Superior temporal gyrus (tissue), 1 donor: ENCODE measurements around the gene PIEZO1.
A peak's percentile ranks its signal among the peaks of the same experiment; 100 is the strongest.

ENCODE experiments used
- DNase-seq: peaks from one replicate; pipeline ENCODE4 v3.0.0-alpha.2; 2016; ENCODE audit errors: extremely low spot score

Gene PIEZO1

DNA sequence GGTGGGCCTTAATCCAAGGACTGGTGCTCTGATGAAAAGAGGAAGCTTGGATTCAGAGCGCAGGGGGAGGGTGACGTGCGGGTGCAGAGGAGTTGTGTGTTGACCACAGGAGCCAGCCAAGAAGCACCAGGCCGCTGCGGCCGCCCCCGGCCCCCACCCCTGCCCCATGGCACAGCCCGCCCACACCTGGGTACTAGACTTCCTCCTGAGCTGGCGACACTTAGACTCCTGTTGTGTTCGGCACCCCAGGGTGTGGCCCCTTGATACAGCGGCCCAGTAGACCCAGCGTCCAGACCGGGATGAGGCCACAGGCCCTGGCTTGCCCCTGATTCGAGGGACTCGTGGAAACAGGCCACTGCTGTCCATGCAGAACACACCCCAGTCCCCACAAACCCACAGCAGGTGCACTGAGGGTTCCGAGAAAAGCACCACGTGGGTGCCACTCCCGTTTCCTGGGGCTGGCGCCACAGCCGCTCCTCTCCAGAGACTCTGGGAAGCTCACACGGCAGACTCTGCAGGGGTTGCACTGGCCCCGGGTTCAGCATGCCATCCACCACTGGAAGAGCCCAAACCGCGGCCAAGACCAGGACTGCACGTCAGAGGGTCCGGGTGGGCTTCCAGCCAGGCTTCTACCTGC is 93.0 kb downstream of the PIEZO1 start:
- DNase-seq = no peak

DNA sequence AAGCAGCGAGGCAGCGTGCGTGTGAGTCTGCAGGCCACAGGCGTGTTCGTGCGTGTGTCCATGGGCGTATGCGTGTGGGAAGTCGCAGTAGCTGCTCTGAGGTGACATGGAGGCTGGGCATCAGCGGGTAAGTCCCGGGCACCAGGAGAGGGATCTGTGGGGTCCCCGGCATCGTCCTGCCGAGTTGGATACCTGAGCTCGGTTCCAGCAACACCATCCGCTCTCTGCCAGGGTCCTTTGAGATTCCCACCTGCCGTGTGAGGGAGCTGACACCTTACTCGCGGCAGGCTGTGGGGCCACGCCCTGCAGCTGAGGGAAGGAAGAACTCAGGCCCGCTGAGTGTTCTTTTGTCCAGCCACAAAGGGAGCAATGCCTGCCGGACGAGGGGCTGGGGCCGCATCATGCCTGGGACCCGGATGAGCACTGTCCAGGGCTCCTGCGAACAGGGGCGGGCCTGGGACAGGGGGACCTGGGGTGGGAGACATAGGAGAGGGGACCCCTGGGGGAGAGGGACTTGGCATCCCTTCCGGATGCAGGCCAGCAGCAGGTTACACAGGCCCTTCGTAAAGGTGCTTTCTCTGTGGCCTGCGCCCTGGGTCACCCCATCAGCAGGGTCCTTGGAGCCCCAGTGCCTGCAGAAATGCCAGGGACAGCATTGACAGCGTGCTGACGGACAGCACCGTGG is 93.7 kb downstream of the PIEZO1 start:
- DNase-seq = no peak

DNA sequence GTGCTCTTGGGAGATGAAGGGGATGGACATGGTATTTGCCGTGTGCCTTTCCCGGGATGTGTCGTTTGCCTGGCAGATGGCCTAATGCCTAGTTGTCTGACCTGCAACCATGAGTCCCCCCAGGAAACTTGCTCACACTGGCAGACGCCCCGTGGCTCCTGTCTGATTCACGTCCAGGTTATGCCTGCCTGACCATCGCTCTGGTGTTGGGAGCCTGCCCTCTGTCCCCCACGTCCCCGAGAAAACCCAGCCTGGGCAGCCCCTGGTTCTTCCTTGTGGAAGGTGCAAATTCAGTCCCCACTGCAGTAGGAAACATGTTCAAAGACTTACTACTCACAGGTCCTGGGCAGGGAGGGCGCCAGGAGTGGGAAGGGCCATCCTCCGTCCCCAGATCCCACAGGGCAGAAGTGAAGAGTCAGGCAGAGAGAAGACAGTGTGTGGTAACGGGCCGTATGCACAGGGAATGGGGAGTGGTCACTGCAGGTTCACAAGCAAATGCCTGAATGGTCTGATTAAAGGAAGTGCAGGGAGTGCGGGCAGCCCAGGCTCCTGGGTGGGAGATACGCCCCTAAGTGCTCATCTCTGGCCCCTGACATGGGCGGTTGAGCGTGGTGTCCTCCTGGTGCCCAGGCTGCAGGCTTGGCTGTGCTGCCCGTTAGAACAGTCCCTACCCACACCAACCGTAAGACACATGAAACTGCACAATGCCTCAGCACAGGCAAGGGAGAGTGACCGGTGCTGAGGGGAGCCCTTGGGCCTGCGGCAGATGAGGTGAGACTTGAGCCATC is 94.5 kb downstream of the PIEZO1 start:
- DNase-seq = no peak

DNA sequence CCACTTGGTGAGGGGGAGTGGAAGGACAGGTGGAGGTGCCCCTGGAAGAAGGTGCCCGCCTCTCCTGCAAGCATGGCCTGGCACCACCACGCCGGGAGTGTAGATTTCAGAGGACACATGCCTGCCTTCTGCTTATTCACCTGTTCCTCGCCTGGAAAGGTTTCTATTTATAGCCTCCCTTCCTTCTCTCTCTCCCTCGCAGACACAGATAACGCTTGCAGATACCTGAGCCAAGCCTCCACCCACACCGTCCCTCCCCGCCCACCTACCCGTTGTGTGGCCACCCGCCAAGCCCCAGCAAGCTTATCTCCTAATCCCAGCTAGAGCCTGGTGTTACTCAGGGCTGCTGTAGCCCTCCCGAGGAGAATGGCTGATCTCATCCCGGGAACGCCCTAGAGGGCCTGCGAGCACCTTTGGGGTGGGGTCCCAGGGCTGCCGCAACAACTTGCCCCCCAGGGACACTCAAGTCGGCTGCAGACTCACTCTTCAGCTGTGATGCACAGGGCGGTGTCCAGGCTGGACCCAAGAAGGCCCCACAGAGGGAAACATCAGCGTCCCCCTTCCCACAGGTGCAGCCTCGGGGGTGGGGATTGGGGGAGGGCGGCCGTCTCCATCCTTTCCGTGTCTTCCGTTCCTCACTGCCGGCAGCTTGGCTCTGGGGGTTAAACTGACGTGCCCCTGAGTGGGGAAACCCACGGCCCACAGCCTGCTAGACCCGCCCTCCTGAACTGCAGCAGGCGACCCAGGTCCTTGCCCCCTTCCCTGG is 96.8 kb downstream of the PIEZO1 start:
- DNase-seq = no peak

DNA sequence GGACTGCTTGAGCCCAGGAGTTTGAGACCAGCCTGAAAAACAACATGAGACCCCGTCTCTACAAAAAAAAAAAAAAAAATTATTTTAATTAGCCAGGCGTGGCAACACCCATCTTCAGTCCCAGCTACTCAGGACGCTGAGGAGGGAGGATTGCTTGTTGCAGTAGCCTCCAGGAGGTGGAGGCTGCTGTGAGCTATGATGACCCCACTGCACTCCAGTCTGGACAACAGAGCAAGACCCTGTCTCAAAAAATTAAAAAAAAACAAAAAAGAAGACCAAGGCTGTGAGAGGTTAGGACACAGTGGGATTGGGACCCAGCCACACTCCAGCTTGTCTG is 97.4 kb downstream of the PIEZO1 start:
- no peak for DNase-seq

DNA sequence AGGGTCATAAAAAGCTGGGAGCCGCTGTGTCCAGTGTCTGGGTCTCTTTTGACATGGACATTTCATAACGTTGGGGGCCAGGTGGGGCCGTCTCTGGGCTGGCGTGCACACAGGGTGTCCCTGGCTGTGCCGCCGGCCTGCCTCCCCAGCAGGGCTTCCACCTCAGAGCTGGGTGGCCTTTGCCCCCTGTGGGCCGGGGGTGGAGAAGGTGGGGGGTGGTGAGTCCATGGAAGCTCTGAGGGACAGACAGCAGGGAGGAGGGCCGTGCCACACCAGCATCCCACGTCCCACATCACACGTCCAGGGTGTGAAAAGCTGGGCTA is 97.8 kb downstream of the PIEZO1 start:
- no peak for DNase-seq

DNA sequence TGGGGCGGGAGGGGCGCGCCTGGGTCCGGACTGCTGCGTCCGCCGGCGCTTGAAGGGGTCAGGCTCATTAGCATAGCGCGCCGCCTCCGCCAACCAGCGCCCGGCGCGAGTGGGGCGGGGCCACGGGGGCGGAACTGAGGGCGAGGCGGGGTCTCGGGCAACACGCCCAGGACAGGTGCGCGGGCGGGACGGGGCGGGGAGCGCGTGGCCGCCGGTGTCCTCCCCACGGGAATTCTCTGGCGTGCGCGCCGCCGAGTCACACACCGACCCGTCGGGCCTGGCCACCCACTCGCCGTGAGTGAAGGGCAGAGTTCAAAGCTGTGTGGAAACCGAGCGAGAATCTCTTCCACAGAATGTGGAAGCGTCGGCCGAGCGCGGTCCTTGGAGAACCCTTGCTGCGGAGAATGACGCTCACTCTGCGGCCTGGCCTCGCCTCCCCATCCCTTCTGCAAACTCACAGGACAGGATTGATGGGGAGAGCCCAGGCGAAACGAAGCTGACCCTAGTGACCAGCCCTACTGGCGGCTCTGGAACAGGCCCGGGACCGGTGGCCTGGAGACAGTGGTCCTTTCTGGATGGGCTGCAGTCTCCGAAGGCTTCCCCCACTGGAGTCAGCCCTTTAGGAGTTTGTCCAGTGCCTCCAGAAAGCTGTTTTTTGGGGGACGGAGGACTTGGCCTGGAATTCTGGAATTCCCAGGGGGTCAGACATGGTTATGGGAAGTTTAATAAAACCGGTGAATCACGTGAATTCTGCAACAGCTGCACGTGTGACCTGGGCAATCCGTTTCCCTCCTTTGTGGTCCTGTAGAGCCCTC is 98.4 kb downstream of the PIEZO1 start, which contains the start of gene SNAI3:
Gene SNAI3, minus strand, starts transcription at position 69 of the 815 bp plus-strand sequence. CDS start 101 bp downstream, outside the sequence.
- no peak for DNase-seq

DNA sequence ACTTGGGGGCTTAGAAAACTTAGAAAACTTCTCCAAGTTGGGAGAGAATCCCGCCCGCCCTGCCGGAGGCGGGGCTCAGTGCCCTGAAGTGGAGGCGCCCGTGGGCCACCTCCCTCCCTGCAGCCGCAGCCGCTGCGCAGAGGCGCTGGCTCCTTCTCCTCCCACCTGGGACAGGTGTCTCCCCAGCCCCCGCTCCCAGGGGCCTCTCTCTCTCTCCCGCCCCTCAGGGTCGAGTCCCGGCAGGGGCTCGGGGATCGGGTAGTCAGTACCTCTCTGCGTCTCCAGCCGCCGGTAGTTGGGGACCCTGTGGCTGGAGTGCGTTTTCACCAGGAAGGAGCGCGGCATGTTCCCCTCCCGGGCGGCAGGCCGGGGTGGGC is 99.0 kb downstream of the PIEZO1 start:
- no peak for DNase-seq

DNA sequence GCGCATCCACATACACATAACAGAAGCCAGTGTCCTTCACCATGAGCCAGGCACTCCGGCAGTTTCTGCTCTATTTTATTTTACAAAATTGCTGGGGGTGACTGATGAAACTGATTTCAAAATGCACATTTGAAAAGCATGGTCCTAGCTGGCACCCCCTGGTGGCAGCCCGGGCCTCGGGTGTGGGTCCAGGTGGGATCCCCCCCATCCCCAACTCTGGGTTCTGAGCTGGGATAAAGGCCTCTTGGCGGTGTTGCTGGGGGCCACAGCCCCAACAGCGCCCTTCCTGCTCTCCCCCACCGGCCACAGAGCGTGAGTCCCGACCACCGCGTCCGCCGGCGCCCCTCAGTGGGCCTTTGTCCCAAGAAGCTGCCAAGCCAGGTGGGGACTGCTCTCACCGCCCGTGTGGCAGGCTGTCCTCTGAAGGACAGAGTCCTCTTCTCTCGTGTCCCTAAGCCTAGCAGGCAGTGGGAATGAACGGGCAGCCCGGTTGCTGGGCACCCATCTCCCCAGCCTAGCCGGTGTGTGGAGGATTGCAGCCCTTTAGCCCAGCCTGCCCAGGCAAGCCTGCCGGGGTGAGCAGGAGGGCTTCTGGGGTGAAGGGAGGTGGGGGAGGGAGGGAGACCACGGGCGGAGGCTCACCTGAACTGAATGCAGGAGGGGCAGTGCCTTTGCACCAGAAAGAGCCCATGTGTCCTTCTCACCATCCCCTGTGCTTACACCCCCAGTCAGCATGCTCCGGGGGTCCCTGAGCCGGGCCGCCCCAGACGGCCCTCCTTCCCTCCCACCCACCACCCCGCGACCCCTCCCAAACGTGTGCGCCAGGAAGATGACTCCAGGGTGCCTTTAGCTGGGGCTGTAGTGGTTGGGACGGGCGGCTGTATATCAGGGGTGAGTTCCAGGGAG is 99.6 kb downstream of the PIEZO1 start:
- DNase-seq = no peak

DNA sequence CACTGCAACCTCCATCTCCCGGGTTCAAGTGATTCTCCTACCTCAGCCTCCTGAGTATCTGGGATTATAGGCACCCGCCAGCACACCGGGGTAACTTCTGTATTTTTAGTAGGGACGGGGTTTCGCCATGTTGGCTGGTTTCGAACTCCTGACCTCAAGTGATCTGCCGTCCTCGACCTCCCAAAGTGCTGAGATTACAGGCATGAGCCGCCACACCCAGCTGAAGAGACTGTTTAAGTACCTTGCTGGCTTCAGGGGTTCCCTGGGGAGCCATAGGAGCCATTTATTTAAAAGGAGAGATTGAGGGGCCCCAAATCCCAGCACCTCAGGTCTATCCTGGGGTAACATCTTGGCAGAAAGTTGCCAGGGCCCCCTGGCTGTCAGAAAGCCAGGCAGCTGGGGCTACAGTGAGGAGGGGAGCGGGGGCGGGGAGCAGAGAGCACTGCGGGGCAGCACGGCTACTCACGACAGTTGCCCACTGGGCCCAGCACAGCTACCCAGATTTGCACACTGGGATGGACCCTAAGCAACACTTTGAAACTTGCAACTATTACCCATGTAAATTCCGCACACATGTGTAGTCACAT is 100.4 kb downstream of the PIEZO1 start:
- DNase-seq = no peak

DNA sequence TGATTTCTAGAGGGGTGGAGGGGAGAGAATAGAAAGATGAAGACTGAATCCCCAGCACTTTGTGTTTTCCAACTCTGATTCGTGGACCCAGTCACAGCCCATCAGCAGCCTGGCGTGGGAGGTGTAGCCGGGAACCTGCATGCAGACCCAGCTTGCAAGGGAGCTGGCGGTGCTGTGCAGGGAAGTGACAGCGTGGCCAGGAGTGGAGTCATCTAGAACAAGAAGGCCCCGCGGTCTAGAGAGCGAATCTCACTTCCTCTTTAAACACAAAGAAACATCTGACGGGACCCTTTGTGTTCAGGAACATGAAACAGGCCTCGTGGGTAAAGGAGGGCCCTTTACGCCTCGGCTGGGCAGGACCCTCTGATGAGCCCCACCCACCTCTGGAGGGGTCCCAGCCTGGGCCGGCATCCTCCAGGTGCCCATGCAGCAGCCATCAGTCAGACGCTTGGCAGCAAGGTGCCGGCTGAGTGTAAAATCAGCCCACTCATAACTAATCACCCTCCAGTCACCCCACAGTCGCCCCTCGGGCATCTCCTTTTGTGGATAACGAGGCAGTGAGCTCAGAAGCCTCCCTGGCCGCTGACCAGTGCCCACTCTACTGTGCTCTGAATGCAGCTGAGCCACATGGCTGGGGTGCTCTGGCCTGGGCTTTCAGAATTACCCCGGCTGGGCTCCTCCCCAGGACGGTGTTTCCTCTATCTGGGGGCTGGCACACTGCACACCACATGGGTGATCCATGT is 103.1 kb downstream of the PIEZO1 start:
- DNase-seq = peak; percentile 61

DNA sequence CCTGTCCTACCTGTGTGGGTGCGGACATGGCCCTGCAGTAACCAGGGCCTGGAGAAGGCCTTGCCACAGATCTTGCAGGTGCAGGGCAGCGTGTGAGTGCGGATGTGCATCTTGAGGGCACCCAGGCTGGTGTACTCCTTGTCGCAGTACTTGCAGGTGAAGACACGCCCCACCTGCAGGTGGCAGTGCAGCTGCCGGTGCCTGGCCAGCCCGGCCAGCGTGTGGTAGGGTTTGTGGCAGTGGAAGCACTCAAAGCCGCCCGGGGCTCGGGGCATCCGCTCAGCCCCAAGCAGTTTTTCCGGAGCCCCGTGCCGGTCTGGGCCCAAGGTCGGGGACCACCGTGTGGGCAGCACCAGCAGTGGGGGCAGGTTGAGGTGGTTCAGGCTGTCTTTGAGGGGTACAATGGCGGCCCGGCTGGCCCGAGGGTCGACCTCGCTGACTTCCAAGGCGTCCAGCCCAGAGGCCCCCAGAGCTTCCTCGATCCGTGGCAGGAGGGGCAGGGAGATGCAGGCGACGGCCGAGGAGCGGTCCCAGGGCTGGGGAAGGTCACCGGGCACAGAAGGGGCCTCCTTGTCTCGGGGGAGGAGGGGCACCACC is 103.8 kb downstream of the PIEZO1 start:
- no peak for DNase-seq

DNA sequence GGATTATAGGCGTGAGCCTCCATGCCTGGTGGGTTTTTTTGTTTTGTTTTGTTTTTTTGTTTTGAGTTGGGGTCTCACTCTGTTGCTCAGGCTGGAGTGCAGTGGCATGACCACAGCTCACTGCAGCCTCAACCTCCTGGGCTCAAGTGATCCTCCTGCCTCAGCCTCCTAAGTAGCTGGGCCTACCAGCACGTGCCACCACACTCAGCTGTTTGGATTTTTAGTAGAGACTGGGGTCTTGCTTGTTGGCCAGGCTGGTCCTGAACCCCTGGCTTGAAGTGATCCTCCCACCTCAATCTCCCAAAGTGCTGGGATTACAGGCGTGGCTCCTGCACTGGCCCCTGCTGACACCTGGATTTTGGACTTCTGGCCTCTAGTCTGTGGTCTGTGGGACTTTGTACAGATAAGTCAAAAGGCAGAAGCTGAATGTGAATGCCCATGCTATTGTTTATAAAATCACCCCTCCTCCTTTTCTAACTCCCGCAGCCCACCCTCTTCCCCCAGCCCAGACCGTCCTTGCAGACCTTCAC is 104.4 kb downstream of the PIEZO1 start:
- DNase-seq = no peak

DNA sequence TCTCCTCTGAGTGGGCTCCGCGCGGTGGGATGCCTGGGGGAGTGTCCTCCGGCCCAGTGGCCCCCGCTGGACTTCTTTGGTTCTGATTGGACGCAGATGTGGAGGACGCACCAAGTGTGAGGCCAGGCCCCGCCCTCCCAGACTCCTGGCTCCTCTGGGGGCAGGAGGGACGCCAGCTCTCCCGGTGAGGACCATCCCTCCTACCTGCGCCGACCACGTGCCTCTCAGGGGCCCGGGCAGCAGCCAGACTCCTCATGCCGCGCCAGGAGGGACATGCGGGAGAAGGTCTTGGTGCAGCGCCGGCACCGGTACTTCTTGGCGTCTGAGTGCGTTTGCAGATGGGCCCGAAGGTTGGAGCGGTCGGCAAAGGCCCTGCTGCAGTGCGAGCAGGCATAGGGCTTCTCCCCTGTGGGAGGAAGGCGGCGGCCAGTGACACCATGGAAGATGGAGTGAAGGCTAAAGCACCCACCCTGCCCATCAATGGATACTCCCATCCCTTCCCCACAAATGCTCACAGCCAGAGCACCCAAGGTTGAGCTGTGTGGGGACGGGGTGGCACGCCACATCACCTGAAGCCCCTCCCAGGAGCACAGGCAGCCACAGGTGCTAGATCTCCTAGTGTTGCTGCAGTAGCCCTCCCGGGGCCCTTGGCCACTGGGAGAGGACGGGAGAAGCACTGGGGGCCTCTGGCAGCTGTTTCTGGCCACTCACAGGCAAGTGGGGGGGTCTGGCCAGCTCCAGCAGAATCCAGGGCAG is 106.6 kb downstream of the PIEZO1 start:
- DNase-seq = no peak

DNA sequence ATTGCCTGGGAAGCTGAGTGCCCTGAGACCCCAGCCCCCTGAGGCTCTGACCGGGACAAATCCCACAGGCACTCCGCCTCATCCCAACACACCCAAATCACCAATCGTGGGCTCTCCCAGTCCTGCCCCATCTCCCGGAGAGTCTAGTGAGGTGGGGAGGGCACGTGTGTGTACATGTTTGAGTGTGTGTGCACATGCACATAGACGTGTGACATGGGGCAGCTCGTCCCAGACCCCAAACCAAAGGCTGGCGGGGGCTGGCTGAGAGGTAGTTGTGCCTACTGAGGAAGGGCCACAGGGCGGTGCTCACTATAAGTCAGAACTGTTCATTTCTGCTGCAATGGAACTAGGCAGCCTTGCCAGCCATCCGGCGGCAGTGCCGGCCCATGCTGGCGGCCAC is 107.3 kb downstream of the PIEZO1 start:
- DNase-seq = no peak

DNA sequence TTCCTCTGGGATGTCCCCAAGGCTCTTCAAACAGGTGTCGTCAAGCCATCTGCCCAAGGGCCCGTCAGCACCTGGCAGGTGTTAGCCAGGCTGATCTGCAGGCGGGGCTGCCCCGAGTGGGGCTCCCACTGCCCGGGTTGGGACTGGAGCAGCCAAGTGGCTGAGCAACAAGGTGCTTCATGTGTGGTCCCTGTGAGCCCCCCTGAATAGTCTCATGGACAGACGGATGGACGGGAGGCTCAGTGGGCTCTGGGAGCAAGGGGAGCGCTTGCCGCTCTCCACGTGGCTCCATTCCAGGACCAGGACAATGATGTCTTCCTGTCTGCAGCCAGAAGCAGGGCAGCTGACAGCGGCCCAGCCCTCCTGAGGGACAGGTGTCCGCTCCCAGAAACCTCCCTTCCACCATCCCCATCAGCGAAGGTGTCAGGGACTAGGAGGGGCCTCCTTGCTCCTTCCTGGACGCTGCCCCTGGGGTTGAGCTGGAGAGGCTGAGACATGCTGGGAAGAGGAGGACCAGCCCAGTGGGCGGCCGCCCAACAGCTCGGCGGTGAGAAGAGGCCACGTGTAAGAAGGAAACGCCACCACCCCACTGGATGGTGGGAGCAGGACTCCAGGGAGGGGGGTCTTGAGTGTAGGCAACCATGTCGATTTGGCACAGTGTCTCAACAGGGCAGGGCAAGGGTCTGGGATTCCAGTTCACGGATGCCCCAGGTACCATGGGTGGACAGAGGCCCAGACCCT is 108.3 kb downstream of the PIEZO1 start:
- no peak for DNase-seq

DNA sequence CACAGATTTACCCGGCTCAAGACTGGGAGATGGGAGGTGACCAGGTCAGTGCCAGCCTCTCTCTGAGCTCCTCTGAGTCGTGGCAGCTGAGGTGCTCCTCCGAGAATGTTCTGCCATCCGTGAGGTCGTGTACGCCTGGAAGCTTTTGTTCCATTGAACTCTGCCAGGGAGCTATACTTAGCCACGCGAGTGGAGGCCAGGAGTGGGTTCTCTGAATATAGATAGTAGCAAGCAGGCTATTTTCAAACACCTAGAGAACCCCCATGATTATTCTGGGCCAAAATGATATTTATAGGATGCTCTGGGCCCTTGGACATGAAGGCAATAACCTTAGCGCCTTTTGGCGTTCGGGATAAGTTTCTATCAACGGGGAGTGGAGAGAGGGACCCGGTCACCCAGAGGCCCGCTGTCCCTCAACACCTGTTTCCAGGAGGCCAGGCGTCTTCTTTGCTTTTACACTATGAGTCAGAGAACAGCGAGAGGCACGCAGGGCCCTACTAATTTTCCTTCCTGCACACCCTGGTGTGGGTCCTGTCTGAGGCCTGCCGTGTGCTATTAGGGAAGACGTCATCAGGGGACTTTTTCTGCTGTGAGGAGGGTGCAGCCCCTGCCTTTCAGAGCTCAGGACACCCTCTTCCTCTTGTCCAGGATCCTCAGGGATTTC is 111.2 kb downstream of the PIEZO1 start:
- DNase-seq = no peak
